DND-41 (cell line): ENCODE results near the gene CEP68.
A peak's percentile ranks its signal among the peaks of the same experiment; 100 is the strongest.

ENCODE experiments used
- ATAC-seq: fragments of 200-7000 bp; cut with Tn5 transposase; 3 replicates; pipeline ENCODE4 v1.9.1; 2021; ENCODE audit warnings: low read depth; ENCODE audit not compliant: insufficient read depth
- DNase-seq: peaks from one replicate; pipeline ENCODE4 v3.0.0-alpha.2; 2020
- H2AFZ ChIP-seq: 2 replicates; pipeline ENCODE4 v1.6.0; 2012; ENCODE audit warnings: low read depth, low read length
- H3K27ac ChIP-seq: 2 replicates; pipeline ENCODE4 v1.5.1; 2012; ENCODE audit warnings: low read length, inconsistent platforms
- H3K27me3 ChIP-seq: fragments of 200-600 bp; sonication (generic); 2 replicates; pipeline ENCODE4 v1.6.0; 2012; ENCODE audit warnings: low read length, mild to moderate bottlenecking, inconsistent platforms; ENCODE audit not compliant: insufficient read depth, poor library complexity
- H3K36me3 ChIP-seq: 2 replicates; pipeline ENCODE4 v1.5.1; 2012; ENCODE audit warnings: low read length, inconsistent platforms; ENCODE audit not compliant: insufficient read depth
- H3K4me1 ChIP-seq: 2 replicates; pipeline ENCODE4 v1.5.1; 2012; ENCODE audit warnings: mild to moderate bottlenecking, low read length; ENCODE audit not compliant: insufficient read depth
- H3K4me2 ChIP-seq: 2 replicates; pipeline ENCODE4 v1.6.0; 2012; ENCODE audit warnings: mild to moderate bottlenecking, moderate library complexity, low read length, inconsistent platforms; ENCODE audit not compliant: insufficient read depth
- H3K4me3 ChIP-seq, 2 experiments: fragments of 200-600 bp in 1 of 2; shearing (Covaris generic) in 1 of 2; 2 replicates each; pipeline ENCODE4 v1.5.1; 2012 to 2016; ENCODE audit warnings: inconsistent platforms in 2 of 2, low read length in 2 of 2, mild to moderate bottlenecking in 2 of 2, low read depth in 1 of 2, moderate library complexity in 1 of 2
- H3K79me2 ChIP-seq: 2 replicates; pipeline ENCODE4 v1.6.0; 2012; ENCODE audit warnings: low read length, inconsistent platforms; ENCODE audit not compliant: insufficient read depth
- H3K9ac ChIP-seq: 2 replicates; pipeline ENCODE4 v1.6.0; 2012; ENCODE audit warnings: low read depth, mild to moderate bottlenecking, inconsistent platforms, low read length, moderate library complexity
- H3K9me3 ChIP-seq: 2 replicates; pipeline ENCODE4 v1.5.1; 2012; ENCODE audit warnings: low read length, moderate library complexity, mild to moderate bottlenecking, inconsistent platforms; ENCODE audit not compliant: insufficient read depth, severe bottlenecking
- H4K20me1 ChIP-seq: 2 replicates; pipeline ENCODE4 v1.6.0; 2012; ENCODE audit warnings: low read length; ENCODE audit not compliant: insufficient read depth
- CTCF ChIP-seq: IDR thresholded peaks from 2 replicates; pipeline ENCODE4 v1.5.1; 2012; ENCODE audit warnings: borderline replicate concordance, low read length, moderate library complexity, mild to moderate bottlenecking; ENCODE audit not compliant: poor library complexity, severe bottlenecking; ENCODE audit errors: extremely low read depth
- EZH2 ChIP-seq: IDR thresholded peaks from 3 replicates; pipeline ENCODE4 v1.6.1; 2012; ENCODE audit warnings: borderline replicate concordance, low read depth, mild to moderate bottlenecking, moderate library complexity, low read length, inconsistent platforms; ENCODE audit not compliant: severe bottlenecking

The CEP68 gene

DNA sequence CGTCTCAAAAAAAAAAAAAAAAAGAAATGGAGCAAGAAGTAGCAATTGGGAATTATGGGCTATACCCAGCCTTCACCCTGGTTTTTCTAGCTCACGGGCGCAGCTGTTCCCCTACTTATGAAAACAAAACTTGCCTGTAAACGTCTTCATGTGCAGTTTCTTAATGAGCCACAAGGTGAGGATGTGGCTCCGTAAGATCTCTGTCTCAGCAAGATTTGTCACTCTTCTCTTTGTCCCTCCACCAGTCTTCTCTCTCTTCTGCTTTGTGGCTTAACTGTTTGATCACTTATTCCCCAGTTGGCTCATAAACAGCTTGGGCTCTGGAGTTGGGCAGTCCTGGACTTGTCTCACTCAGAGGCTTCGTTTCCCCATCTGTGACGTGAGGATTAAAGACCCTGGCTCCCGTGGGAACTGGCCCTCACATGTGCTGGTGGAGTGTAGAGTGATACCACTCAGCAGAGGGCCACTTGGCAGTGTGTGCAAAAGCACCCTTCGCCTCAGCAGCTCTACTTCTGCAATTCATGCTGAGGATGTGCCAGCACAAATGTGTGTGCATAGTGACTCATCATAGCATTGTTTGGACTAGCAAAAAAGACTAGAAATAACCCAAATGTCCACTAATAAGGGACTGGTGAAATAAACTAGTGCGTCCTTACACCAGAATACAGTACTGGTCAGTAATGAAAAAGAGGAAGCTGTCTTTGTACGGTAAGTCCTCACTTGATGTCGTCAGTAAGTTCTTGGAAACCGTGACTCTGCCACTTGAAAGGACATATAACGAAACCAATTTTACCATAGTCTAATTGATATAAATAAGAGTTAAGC, 8.7 kb downstream of the CEP68 start:
- peaks cover 7% of the 10 kb centered on the region for H3K4me1 ChIP-seq
- peaks cover 52% of the 10 kb centered on the region for H3K79me2 ChIP-seq
- peaks cover 37% of the 10 kb centered on the region for H4K20me1 ChIP-seq
- no peak overlapping the region for H3K9ac ChIP-seq
- peaks cover 5% of the 10 kb centered on the region for H3K36me3 ChIP-seq
- ATAC-seq (peak; percentile 85), DNase-seq (peak; percentile 55)
- H3K4me3 ChIP-seq = no peak overlapping the region
- no peaks in the 10 kb centered on the region for H3K27me3 ChIP-seq
- H2AFZ ChIP-seq = no peak overlapping the region
- TF ChIP-seq EZH2 = no peak
- peak; percentile 82 for TF ChIP-seq CTCF
- H3K9me3 ChIP-seq = no peaks in the 10 kb centered on the region
- H3K4me2 ChIP-seq = no peak overlapping the region; the same call in 1 of the 2 replicates
- H3K27ac ChIP-seq = peak overlapping the region; percentile 46; the same call in 1 of the 2 replicates

- ATAC-seq (no peak), DNase-seq (no peak)
- Histone ChIP-seq H3K4me1 (peaks cover 7% of the 10 kb centered on the region), H3K4me3 (no peak overlapping the region), H3K36me3 (peaks cover 35% of the 10 kb centered on the region), H3K27me3 (no peaks in the 10 kb centered on the region), H4K20me1 (peaks cover 40% of the 10 kb centered on the region), H2AFZ (no peak overlapping the region), H3K4me2 (no peak overlapping the region), H3K9me3 (no peaks in the 10 kb centered on the region), H3K79me2 (peaks cover 26% of the 10 kb centered on the region), H3K9ac (no peak overlapping the region), H3K27ac (no peak overlapping the region)
- TF ChIP-seq EZH2 (no peak), CTCF (peak; percentile 7)
Observed at GRCh38 chr2:65067806-65068553, 11.8 kb downstream of the CEP68 start.

DNA sequence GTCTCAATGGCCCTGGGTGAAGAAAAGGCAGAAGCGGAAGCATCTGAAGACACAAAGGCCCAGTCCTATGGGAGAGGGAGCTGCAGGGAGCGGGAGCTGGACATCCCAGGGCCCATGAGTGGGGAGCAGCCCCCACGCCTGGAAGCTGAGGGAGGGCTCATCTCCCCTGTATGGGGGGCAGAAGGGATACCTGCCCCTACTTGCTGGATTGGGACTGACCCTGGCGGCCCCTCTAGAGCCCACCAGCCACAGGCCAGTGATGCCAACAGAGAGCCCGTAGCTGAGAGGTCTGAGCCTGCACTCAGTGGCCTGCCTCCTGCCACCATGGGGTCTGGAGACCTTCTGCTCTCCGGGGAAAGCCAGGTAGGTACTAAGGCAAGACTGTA, 13.2 kb downstream of the CEP68 start:
- no peak for ATAC-seq
- peaks cover 49% of the 10 kb centered on the region for H3K36me3 ChIP-seq
- H3K9me3 ChIP-seq = no peaks in the 10 kb centered on the region
- no peak overlapping the region for H3K4me3 ChIP-seq
- H3K4me2 ChIP-seq = no peak overlapping the region
- H3K27ac ChIP-seq = no peak overlapping the region
- H3K27me3 ChIP-seq = no peaks in the 10 kb centered on the region
- H4K20me1 ChIP-seq = peaks cover 30% of the 10 kb centered on the region
- no peak overlapping the region for H2AFZ ChIP-seq
- no peak for DNase-seq
- H3K9ac ChIP-seq = no peak overlapping the region
- TF ChIP-seq CTCF = no peak
- TF ChIP-seq EZH2 = no peak
- peaks cover 19% of the 10 kb centered on the region for H3K79me2 ChIP-seq
- peaks cover 4% of the 10 kb centered on the region for H3K4me1 ChIP-seq
